Stomach (tissue), 4 donors: Measurements from ENCODE around the gene SMIM1.

ENCODE experiments used
- CTCF ChIP-seq, 7 experiments: fragments of 450-650 bp in 4 of 7; fragments of 200-600 bp in 3 of 7; sonication (generic) in 3 of 7; IDR thresholded peaks; one replicate each; pipeline ENCODE4 v1.5.1; 2016 to 2019; ENCODE audit warnings: antibody characterized with exemption in 7 of 7, control low read depth in 2 of 7, mild to moderate bottlenecking in 1 of 7
- POLR2A ChIP-seq, 4 donors: fragments of 450-650 bp; IDR thresholded peaks; one replicate each; pipeline ENCODE4 v1.6.1; 2016; ENCODE audit warnings: antibody characterized with exemption in 4 of 4, control low read depth in 2 of 4, mild to moderate bottlenecking in 1 of 4, moderate library complexity in 1 of 4
- POLR2AphosphoS5 ChIP-seq, 3 donors: sonication (generic); formaldehyde crosslinking; IDR thresholded peaks; one replicate each; pipeline ENCODE4 v1.6.1; 2016; ENCODE audit warnings: antibody characterized with exemption in 3 of 3

GRCh38 chr1:3749512-3749911 lies 23.0 kb upstream of the SMIM1 start:
- TF ChIP-seq POLR2AphosphoS5 (IDR thresholded peaks at IDR 0.05) = no peak
- no peak for TF ChIP-seq CTCF (IDR thresholded peaks at IDR 0.05)
- TF ChIP-seq POLR2A (IDR thresholded peaks at IDR 0.05) = no peak
